ENCODE results near the gene TAF1. TPM values are rescaled to one million over a fixed set of nuclear protein-coding genes. Genes with fewer than 3 reads are reported as not detected.
"Not testable (repeated sequence)": the region's sequence is repeated elsewhere in the genome, so short reads cannot be mapped to it uniquely, and the experiment has no call there.

Gene TAF1
- polyA plus RNA-seq, 1 of the 3 experiments (the other 2 are of a cell fraction): 25.0 TPM

DNA sequence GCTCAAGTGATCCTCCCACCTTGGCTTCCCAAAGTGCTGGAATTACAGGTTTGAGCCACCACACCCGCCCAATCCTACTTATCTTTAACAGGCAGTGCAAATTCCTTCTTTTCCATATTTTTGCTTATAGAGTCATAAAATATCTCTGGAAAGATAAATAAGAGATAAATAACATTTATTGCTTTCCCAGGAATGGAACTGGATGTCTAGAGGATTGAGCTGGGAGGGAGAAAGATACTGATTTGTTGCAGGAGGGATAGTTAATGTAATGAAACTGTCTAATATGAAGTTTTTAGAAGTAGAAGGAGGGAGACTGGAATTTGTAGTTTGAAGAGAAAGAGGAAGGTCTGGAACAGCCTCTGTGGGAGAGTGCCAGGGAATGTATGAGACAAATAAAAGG, 44.4 kb upstream of the TAF1 start:
- H3K9ac ChIP-seq: no peak overlapping the region
- H3K27me3 ChIP-seq (ENCODE audit: insufficient read depth): no peaks in the 10 kb centered on the region
- 100% methylated on average over 1 of the region's 1 CpG for WGBS (ENCODE audit: low lambda C conversion rate)
- H3K79me2 ChIP-seq (ENCODE audit: insufficient read depth): no peaks in the 10 kb centered on the region
- H4K20me1 ChIP-seq (ENCODE audit: insufficient read depth): no peaks in the 10 kb centered on the region
- no peak overlapping the region for H3K4me2 ChIP-seq
- H2AFZ ChIP-seq (ENCODE audit: low read depth): no peak overlapping the region
- H3K4me3 ChIP-seq (ENCODE audit: low read depth in 2 of 2, low read length in 1 of 2): no peak overlapping the region
- CTCF ChIA-PET: no interaction called here
- no peaks in the 10 kb centered on the region for H3K4me1 ChIP-seq (ENCODE audit: control insufficient read depth in 1 of 2, insufficient read depth in 2 of 2, low read depth in 1 of 2, low read length in 1 of 2)
- peaks cover 4% of the 10 kb centered on the region; the same call in 1 of the 2 replicates for H3K9me3 ChIP-seq
- TF ChIP-seq REST (IDR thresholded peaks at IDR 0.05; ENCODE audit: low read depth, low read length) (no peak), RAD21 (IDR thresholded peaks at IDR 0.05; ENCODE audit: low read length) (no peak), NFIC (IDR thresholded peaks at IDR 0.05; ENCODE audit: borderline replicate concordance) (no peak), JUND (IDR thresholded peaks at IDR 0.05) (no peak), FOSL2 (IDR thresholded peaks at IDR 0.05; ENCODE audit: borderline replicate concordance, low read depth) (no peak), POLR2AphosphoS5 (IDR thresholded peaks at IDR 0.05; ENCODE audit: low read depth, low read length) (no peak), TCF12 (IDR thresholded peaks at IDR 0.05) (no peak), RFX5 (IDR thresholded peaks at IDR 0.05; ENCODE audit: low read length) (no peak), PBX3 (IDR thresholded peaks at IDR 0.05) (no peak), GATA2 (CRISPR knock-in tag; IDR thresholded peaks at IDR 0.05) (no peak), EP300 (IDR thresholded peaks at IDR 0.05; ENCODE audit: borderline replicate concordance in 1 of 2, low read depth in 1 of 2, low read length in 1 of 2) (no peak), SIN3A (IDR thresholded peaks at IDR 0.05; ENCODE audit: borderline replicate concordance, low read depth, low read length) (no peak), RXRA (IDR thresholded peaks at IDR 0.05; ENCODE audit: borderline replicate concordance, low read depth) (no peak)
- no peak overlapping the region for H3K27ac ChIP-seq (ENCODE audit: low read depth in 2 of 2, low read length in 1 of 2)
- H3K9me2 ChIP-seq: no peaks in the 10 kb centered on the region
- H3K36me3 ChIP-seq (replicated peaks in 1 of 2; ENCODE audit: control insufficient read depth in 1 of 2, insufficient read depth in 2 of 2, low read length in 1 of 2): no peaks in the 10 kb centered on the region
- no peaks in the 10 kb centered on the region for H3F3A ChIP-seq (replicated peaks; ENCODE audit: insufficient read depth)
- DNase-seq: no peak
- POLR2A ChIA-PET: no interaction called here

DNA sequence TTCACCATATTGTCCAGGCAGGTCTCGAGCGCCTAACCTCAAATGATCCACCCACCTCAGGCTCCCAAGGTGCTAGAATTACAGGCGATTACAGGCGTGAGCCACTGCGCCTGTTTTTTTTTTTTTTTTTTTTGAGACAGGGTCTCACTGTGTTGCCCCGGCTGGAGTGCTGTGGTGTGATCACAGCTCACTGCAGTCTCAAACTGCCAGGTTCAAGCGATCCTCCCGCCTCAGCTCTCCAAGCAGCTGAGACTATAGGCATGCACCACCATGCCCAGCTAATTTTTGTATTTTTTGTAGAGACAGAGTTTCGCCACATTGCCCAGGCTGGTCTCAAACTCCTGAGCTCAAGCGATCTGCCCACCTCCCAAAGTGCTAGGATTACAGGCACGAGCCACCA, 41.7 kb upstream of the TAF1 start:
- H3K4me3 ChIP-seq (ENCODE audit: low read depth in 2 of 2, low read length in 1 of 2); H3K4me1 ChIP-seq (ENCODE audit: control insufficient read depth in 1 of 2, insufficient read depth in 2 of 2, low read depth in 1 of 2, low read length in 1 of 2); H3K9me2 ChIP-seq; DNase-seq; H3K27me3 ChIP-seq (ENCODE audit: insufficient read depth); H3K36me3 ChIP-seq (replicated peaks in 1 of 2; ENCODE audit: control insufficient read depth in 1 of 2, insufficient read depth in 2 of 2, low read length in 1 of 2); H3K27ac ChIP-seq (ENCODE audit: low read depth in 2 of 2, low read length in 1 of 2); H3F3A ChIP-seq (replicated peaks; ENCODE audit: insufficient read depth); H3K79me2 ChIP-seq (ENCODE audit: insufficient read depth); POLR2A ChIA-PET; CTCF ChIA-PET; H3K4me2 ChIP-seq; H4K20me1 ChIP-seq (ENCODE audit: insufficient read depth); H2AFZ ChIP-seq (ENCODE audit: low read depth); H3K9ac ChIP-seq: not testable (repeated sequence)
- 87% methylated on average over 11 of the region's 11 CpGs for WGBS (ENCODE audit: low lambda C conversion rate)
- peaks cover 11% of the 10 kb centered on the region for H3K9me3 ChIP-seq
